BLaER1 (cell line): ENCODE results near the gene PFN1.

Experiments
- H3K27ac ChIP-seq: shearing (Covaris generic); formaldehyde crosslinking; 2 replicates; pipeline ENCODE4 v1.8.1; 2022
- H3K27me3 ChIP-seq: shearing (Covaris generic); formaldehyde crosslinking; 2 replicates; pipeline ENCODE4 v1.8.1; 2022
- H3K36me3 ChIP-seq: shearing (Covaris generic); formaldehyde crosslinking; 2 replicates; pipeline ENCODE4 v1.8.1; 2022
- H3K4me1 ChIP-seq: shearing (Covaris generic); formaldehyde crosslinking; 2 replicates; pipeline ENCODE4 v1.8.1; 2022
- H3K4me2 ChIP-seq: shearing (Covaris generic); formaldehyde crosslinking; 2 replicates; pipeline ENCODE4 v1.8.1; 2022
- H3K4me3 ChIP-seq: shearing (Covaris generic); formaldehyde crosslinking; 2 replicates; pipeline ENCODE4 v1.8.1; 2022
- H3K9ac ChIP-seq: shearing (Covaris generic); formaldehyde crosslinking; 2 replicates; pipeline ENCODE4 v1.8.1; 2022
- H3K9me3 ChIP-seq: shearing (Covaris generic); formaldehyde crosslinking; 2 replicates; pipeline ENCODE4 v1.8.1; 2022
- H4K20me1 ChIP-seq: shearing (Covaris generic); formaldehyde crosslinking; 2 replicates; pipeline ENCODE4 v1.8.1; 2022
- Cebpa-rat ChIP-seq: shearing (Covaris generic); IDR thresholded peaks from 2 replicates; pipeline ENCODE4 v1.8.1; 2022

Gene PFN1

DNA sequence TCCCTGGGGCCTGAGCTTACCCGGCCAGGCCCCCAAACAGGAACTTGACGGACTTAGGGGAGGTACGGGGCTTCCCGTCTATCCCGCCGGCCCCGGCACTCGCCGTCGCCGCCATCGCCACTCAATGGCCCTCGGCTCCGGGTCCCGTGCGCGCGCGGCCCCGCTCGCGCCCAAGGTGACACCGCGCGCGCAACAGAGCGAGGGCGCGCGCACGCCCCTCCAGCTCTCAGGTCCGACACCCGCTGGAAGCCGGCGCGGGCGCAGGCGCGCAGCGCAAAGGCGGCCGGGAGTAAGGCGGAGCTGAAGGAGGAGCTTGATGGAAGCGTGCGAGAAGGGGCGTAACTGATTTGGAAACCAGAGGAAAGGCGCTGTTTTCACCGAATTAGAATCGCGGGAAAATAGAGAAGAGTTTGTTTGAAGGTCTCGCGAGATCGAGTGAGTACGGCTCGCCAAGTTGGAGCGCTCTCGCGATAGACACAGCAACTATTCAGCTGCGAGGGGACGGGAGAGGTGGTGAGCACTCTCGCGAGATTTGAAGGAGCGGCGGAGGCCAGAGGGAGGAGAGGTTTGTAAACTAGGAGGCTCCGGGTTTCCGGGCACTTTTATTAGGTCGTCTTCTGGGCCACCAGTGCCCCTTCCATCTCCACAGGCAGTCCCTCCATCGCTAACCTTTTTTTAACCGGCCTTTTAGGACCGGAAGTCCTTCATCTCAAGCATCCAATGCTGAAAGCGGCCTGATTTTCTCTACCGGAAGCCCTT lies 8.4 kb downstream of the PFN1 start, which contains the start of the genes RNF167 and SLC25A11:
RNF167 (plus strand) TSS at position 473 of the 759 bp plus-strand sequence. CDS start 642 bp downstream, outside the sequence.
SLC25A11 (minus strand) TSS at position 251 of the 759 bp plus-strand sequence; CDS start at position 115, 136 bp downstream.
- peaks cover 47% of the 10 kb centered on the region for H4K20me1 ChIP-seq
- H3K9me3 ChIP-seq, result no peaks in the 10 kb centered on the region
- H3K4me2 ChIP-seq, result peak within 1 kb of the TSS; percentile 99
- H3K9ac ChIP-seq, result peak within 1 kb of the TSS; percentile 98
- H3K27ac ChIP-seq, result peak within 1 kb of the TSS; percentile 96
- no peaks in the 10 kb centered on the region for H3K27me3 ChIP-seq
- peaks cover 68% of the 10 kb centered on the region for H3K36me3 ChIP-seq
- H3K4me1 ChIP-seq, result peaks cover 68% of the 10 kb centered on the region
- H3K4me3 ChIP-seq, result peak within 1 kb of the TSS; percentile 89
- TF ChIP-seq Cebpa-rat, result no peak

GRCh38 chr17:4939546-4939795 lies 8.9 kb downstream of the PFN1 start:
- H3K9ac ChIP-seq, result peak overlapping the region; percentile 98
- peaks cover 44% of the 10 kb centered on the region for H4K20me1 ChIP-seq
- no peaks in the 10 kb centered on the region for H3K9me3 ChIP-seq
- H3K27ac ChIP-seq, result peak overlapping the region; percentile 96
- peaks cover 63% of the 10 kb centered on the region for H3K36me3 ChIP-seq
- H3K4me3 ChIP-seq, result peak overlapping the region; percentile 89
- 0 out of 2 replicates have a peak, but pooled peaks have one; percentile 42 for TF ChIP-seq Cebpa-rat
- peaks cover 67% of the 10 kb centered on the region for H3K4me1 ChIP-seq
- H3K4me2 ChIP-seq, result peak overlapping the region; percentile 99
- no peaks in the 10 kb centered on the region for H3K27me3 ChIP-seq

DNA sequence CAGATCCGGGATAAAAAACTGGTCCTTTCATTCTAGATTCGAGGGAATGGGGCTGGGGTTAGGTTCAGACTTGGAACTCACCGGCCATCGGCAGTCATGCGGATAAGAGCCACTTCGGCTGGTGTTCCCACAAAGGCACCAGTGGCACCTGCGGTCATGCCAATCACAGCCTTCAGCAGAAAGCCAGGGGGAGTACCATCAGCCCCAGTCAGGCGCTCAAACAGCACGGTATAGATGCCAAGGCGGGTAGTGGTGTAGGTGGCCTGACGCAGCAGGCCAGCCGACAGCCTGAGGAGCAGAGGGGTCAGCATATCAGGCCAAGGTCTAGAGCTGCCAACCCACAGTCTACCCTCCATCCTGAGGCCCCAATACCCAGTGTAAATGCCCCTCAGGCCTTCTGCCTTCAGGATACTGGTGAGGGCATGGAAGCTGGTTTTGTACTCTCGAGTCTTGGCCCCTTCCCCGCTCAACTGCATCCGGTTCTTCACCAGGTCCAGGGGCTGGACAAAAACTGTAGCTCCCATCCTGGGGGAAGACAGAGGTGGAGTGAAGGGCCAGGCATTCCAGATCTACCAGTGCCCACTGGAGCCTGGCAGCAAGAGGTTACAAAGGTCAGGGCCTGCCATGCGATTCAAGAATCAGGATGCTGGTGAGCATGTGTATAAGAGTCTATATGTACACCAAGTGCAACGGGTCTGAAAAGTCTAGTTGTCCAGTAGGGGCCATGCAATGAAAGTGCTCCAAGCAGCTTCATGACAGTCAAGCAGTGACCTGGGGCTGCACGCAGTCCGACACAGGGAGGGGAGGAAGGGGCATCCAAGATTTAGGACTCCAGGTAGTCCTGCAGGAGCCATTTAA lies 9.4 kb downstream of the PFN1 start:
- Histone ChIP-seq H3K9ac (peak overlapping the region; percentile 98), H3K27ac (peak overlapping the region; percentile 96), H3K36me3 (peaks cover 58% of the 10 kb centered on the region), H3K9me3 (no peaks in the 10 kb centered on the region), H3K27me3 (no peaks in the 10 kb centered on the region), H3K4me2 (peak overlapping the region; percentile 99), H3K4me3 (peak overlapping the region; percentile 89), H3K4me1 (peaks cover 67% of the 10 kb centered on the region), H4K20me1 (peaks cover 43% of the 10 kb centered on the region)
- TF ChIP-seq Cebpa-rat, result no peak

DNA sequence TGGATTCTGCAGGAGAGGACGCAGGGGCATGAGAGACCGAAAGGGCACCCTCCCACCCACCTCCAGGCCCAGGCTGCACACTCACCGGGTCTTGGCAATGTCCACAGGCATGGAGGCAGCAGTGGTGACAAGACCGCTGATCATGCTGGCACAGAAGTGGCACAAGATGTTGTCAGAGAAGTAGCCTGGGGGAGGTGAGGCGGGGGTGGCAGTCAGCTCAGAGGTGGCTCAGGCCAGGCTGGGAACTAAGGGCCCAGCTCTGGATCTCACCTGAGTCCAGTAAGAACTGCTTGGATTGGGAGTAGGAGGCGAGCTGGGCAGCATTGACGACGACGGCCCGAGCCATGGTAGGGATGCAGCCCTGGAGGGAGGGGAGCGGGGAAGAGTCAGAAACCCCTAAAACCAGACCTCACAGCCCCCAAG lies 10.2 kb downstream of the PFN1 start:
- peak overlapping the region; percentile 99 for H3K4me2 ChIP-seq
- H3K27me3 ChIP-seq, result no peaks in the 10 kb centered on the region
- H3K4me1 ChIP-seq, result peaks cover 65% of the 10 kb centered on the region
- no peak for TF ChIP-seq Cebpa-rat
- H3K4me3 ChIP-seq, result peak overlapping the region; percentile 89; the same call in 1 of the 2 replicates
- no peak overlapping the region for H3K27ac ChIP-seq
- H3K9ac ChIP-seq, result peak overlapping the region; percentile 98
- H4K20me1 ChIP-seq, result peaks cover 35% of the 10 kb centered on the region
- H3K36me3 ChIP-seq, result peaks cover 50% of the 10 kb centered on the region
- H3K9me3 ChIP-seq, result no peaks in the 10 kb centered on the region

DNA sequence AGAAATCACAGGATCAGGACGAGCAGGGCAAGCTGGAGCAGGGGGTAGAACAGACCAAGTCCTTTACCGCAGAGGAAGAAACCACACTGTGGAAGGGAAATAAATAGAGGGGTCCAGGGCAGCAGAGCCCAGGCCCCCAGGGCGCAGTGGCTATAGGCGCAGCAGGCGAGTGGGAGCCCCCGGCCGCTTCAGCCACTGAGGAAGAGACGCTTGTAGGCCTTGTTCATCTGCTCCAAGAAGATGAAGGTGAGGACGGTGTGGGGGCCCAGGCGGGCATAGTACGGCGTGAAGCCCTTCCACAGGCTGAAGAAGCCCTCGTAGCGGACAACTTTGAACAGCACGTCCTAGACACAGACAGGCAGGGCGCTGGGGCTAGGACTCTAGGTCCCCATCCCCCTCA lies 10.8 kb downstream of the PFN1 start:
- peak overlapping the region; percentile 38; the same call in 1 of the 2 replicates for H3K9ac ChIP-seq

GRCh38 chr17:4936436-4936835 lies 11.9 kb downstream of the PFN1 start:
- no peaks in the 10 kb centered on the region for H3K27me3 ChIP-seq
- peak overlapping the region; percentile 38 for H3K9ac ChIP-seq
- no peak overlapping the region for H3K4me3 ChIP-seq
- H3K36me3 ChIP-seq, result peaks cover 36% of the 10 kb centered on the region
- TF ChIP-seq Cebpa-rat, result no peak
- H3K27ac ChIP-seq, result no peak overlapping the region
- no peak overlapping the region for H3K4me2 ChIP-seq
- no peaks in the 10 kb centered on the region for H3K9me3 ChIP-seq
- peaks cover 58% of the 10 kb centered on the region for H3K4me1 ChIP-seq
- peaks cover 22% of the 10 kb centered on the region for H4K20me1 ChIP-seq

More for the DNA sequence above, 10.8 kb downstream of the PFN1 start:
- Histone ChIP-seq H3K27ac (no peak overlapping the region), H3K4me3 (no peak overlapping the region), H3K4me2 (no peak overlapping the region), H4K20me1 (peaks cover 33% of the 10 kb centered on the region), H3K27me3 (no peaks in the 10 kb centered on the region), H3K4me1 (peaks cover 61% of the 10 kb centered on the region), H3K9me3 (no peaks in the 10 kb centered on the region), H3K36me3 (peaks cover 44% of the 10 kb centered on the region)
- TF ChIP-seq Cebpa-rat, result no peak

DNA sequence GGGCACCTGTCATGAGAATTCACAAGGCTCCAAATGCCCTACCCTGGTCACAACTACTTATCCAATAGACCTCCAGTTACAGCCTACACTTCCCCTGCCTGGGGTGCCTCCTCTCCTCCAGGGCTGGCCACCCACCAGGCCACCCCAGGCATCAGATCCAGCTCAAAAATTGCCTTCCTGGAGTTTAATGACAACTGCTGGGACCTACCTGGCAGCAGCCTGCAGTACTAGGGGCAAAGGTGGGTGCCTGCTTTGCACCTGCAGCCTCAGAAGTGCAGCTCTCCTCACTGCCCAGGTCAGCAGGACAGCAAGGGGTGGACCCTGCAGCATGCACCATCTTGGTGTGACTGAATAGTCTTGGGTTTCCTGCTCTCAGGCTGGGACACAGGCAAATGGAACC lies 12.7 kb downstream of the PFN1 start:
- Histone ChIP-seq H3K9me3 (no peaks in the 10 kb centered on the region), H3K27me3 (no peaks in the 10 kb centered on the region), H3K27ac (no peak overlapping the region), H3K4me2 (no peak overlapping the region), H3K36me3 (peaks cover 44% of the 10 kb centered on the region), H3K9ac (no peak overlapping the region), H3K4me1 (peaks cover 54% of the 10 kb centered on the region), H4K20me1 (peaks cover 17% of the 10 kb centered on the region), H3K4me3 (no peak overlapping the region)
- no peak for TF ChIP-seq Cebpa-rat

DNA sequence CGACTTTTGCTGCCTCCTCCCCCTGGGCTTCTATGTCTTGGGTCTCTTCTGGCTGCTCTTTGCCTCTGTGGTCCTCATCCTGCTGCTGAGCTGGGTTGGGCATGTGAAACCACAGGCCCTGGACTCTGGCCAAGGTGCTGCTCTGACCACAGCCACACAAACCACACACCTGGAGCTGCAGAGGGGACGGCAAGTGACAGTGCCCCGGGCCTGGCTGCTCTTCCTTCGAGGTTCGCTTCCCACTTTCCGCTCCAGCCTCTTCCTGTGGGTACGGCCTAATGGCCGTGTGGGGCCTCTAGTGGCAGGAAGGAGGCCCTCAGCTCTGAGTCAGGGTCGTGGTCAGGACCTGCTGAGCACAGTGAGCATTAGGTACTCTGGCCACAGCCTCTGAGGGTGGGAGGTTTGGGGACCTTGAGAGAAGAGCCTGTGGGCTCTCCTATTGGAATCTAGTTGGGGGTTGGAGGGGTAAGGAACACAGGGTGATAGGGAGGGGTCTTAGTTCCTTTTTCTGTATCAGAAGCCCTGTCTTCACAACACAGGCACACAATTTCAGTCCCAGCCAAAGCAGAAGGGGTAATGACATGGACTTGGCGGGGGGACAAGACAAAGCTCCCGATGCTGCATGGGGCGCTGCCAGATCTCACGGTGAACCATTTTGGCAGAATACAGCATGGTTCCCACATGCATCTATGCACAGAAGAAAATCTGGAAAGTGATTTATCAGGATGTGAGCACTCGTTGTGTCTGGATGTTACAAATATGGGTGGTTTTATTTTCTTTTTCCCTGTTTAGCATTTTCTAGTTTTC lies 14.0 kb downstream of the PFN1 start:
- Histone ChIP-seq H3K4me3 (no peak overlapping the region), H3K4me1 (peaks cover 54% of the 10 kb centered on the region), H3K9me3 (no peaks in the 10 kb centered on the region), H3K9ac (peak overlapping the region; percentile 60), H3K4me2 (peak overlapping the region; percentile 85), H3K27me3 (no peaks in the 10 kb centered on the region), H4K20me1 (peaks cover 17% of the 10 kb centered on the region), H3K27ac (0 out of 2 replicates have a peak overlapping the region, but pooled peaks have one; percentile 9), H3K36me3 (peaks cover 55% of the 10 kb centered on the region)
- no peak for TF ChIP-seq Cebpa-rat

DNA sequence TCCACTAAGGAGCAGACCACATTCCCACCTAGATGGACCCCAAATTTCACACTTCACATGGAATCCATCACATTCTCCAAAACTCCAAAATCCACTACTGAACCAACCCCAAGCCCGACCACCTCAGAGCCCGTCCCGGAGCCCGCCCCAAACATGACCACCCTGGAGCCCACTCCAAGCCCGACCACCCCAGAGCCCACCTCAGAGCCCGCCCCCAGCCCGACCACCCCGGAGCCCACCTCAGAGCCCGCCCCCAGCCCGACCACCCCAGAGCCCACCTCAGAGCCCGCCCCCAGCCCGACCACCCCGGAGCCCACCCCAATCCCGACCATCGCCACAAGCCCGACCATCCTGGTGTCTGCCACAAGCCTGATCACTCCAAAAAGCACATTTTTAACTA lies 14.7 kb downstream of the PFN1 start:
- no peak for TF ChIP-seq Cebpa-rat
- no peaks in the 10 kb centered on the region for H3K27me3 ChIP-seq
- H3K27ac ChIP-seq, result no peak overlapping the region
- H4K20me1 ChIP-seq, result peaks cover 13% of the 10 kb centered on the region
- peak overlapping the region; percentile 85 for H3K4me2 ChIP-seq
- peaks cover 61% of the 10 kb centered on the region for H3K36me3 ChIP-seq
- no peak overlapping the region for H3K4me3 ChIP-seq
- peak overlapping the region; percentile 60; the same call in 1 of the 2 replicates for H3K9ac ChIP-seq
- peaks cover 48% of the 10 kb centered on the region for H3K4me1 ChIP-seq
- H3K9me3 ChIP-seq, result no peaks in the 10 kb centered on the region
